DOHH2 (cell line): Measurements from ENCODE around the gene FLT3.

Experiments used
- EZH2phosphoT487 ChIP-seq: fragments of 200-600 bp; sonication (generic); IDR thresholded peaks from 2 replicates; pipeline ENCODE4 v1.6.1; 2017; ENCODE audit warnings: borderline replicate concordance, mild to moderate bottlenecking, antibody characterized with exemption, low read length, moderate library complexity, mixed read lengths
- TF ChIP-seq, protein P1 (sequence below): fragments of 200-600 bp; sonication (generic); IDR thresholded peaks from one replicate; pipeline ENCODE4 v1.5.1; 2014; ENCODE audit warnings: antibody characterized with exemption, mild to moderate bottlenecking, low read depth, low read length; ENCODE audit not compliant: poor library complexity, severe bottlenecking

DNA sequence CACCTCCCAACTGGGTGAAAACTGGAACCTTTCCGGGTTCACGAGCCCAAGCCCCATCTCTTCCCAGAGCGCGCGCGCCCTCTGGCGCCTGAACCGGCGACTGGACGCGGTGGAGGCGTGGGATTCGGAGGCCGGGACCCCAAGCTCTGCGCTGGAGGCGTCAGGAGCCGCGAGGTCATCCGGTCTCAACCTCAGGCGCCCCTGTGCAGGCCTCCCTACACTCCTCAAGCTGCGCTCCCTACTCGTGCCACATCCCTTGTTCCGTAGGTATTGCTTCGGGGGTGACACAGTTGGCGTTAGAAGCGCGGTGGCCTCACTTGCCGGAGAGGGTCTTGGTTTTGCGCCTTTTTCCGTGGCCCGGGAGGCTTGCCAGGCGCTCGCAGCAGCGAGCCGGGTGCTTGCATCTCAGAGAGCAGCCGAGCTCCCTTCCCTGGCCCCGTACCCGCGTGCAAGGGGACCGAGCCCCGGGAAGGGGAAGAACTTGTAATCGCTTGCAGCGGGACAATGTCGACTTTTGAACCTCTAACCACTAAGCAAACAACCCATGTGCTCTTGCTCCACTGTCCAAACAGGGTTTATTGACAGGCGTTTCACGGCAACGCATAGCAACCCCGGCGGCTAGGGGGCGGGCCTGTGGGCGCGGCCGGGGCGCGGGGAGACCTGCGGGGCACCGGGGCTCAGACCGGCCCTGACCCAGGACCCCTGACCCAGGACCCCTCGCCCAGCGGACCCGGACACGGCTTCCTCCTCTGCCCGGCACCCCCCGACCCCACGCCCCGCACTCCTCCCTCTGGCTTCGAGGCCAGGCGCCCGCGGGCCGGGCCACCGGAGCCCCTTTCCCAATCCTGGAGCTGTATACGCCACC is 139.8 kb downstream of the FLT3 start:
- TF ChIP-seq, protein P1, sequence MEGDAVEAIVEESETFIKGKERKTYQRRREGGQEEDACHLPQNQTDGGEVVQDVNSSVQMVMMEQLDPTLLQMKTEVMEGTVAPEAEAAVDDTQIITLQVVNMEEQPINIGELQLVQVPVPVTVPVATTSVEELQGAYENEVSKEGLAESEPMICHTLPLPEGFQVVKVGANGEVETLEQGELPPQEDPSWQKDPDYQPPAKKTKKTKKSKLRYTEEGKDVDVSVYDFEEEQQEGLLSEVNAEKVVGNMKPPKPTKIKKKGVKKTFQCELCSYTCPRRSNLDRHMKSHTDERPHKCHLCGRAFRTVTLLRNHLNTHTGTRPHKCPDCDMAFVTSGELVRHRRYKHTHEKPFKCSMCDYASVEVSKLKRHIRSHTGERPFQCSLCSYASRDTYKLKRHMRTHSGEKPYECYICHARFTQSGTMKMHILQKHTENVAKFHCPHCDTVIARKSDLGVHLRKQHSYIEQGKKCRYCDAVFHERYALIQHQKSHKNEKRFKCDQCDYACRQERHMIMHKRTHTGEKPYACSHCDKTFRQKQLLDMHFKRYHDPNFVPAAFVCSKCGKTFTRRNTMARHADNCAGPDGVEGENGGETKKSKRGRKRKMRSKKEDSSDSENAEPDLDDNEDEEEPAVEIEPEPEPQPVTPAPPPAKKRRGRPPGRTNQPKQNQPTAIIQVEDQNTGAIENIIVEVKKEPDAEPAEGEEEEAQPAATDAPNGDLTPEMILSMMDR = peak; percentile 19
- no peak; the same call in 1 of the 2 replicates for TF ChIP-seq EZH2phosphoT487
